GM19240 (cell line): ENCODE measurements around the gene SIGLEC11.
"Not testable (repeated sequence)": the region's sequence is repeated elsewhere in the genome, so short reads cannot be mapped to it uniquely, and the experiment has no call there.

Experiments used
- DNase-seq: peaks from one replicate; pipeline ENCODE4 v3.0.0; 2011; ENCODE audit warnings: low spot score; ENCODE audit not compliant: insufficient read length

SIGLEC11 gene

GRCh38 chr19:49927526-49928264, 33.3 kb downstream of the SIGLEC11 start:
- no peak for DNase-seq

GRCh38 chr19:49926515-49926914, 34.5 kb downstream of the SIGLEC11 start:
- DNase-seq: no peak

- no peak for DNase-seq
Observed at GRCh38 chr19:49925486-49925885, 35.5 kb downstream of the SIGLEC11 start.

- DNase-seq: not testable (repeated sequence)
Observed at GRCh38 chr19:49924881-49925210, 36.1 kb downstream of the SIGLEC11 start.

- no peak for DNase-seq
Observed at GRCh38 chr19:49924004-49924880, 36.7 kb downstream of the SIGLEC11 start.

GRCh38 chr19:49923055-49924003, 37.6 kb downstream of the SIGLEC11 start:
- no peak for DNase-seq

GRCh38 chr19:49921871-49922795, 38.8 kb downstream of the SIGLEC11 start:
- no peak for DNase-seq

- no peak for DNase-seq
Observed at GRCh38 chr19:49920624-49921363, 40.2 kb downstream of the SIGLEC11 start.

GRCh38 chr19:49918089-49918488, 42.9 kb downstream of the SIGLEC11 start:
- DNase-seq: no peak

- DNase-seq: no peak
Observed at GRCh38 chr19:49916839-49917733, 43.9 kb downstream of the SIGLEC11 start.

GRCh38 chr19:49915271-49915670, 45.7 kb downstream of the SIGLEC11 start:
- DNase-seq: no peak

- DNase-seq: no peak
Observed at GRCh38 chr19:49913720-49914119, 47.3 kb downstream of the SIGLEC11 start.

- no peak for DNase-seq
Observed at GRCh38 chr19:49912965-49913685, 47.8 kb downstream of the SIGLEC11 start.

- peak; percentile 61 for DNase-seq
Observed at GRCh38 chr19:49911381-49912145, 49.4 kb downstream of the SIGLEC11 start.

- DNase-seq: no peak
Observed at GRCh38 chr19:49910179-49910578, 50.8 kb downstream of the SIGLEC11 start.

- no peak for DNase-seq
Observed at GRCh38 chr19:49908480-49909420, 52.2 kb downstream of the SIGLEC11 start.
